ENCODE results near the gene WNT3. TPM values are rescaled to one million over a fixed set of nuclear protein-coding genes. Genes with fewer than 3 reads are reported as not detected.

Gene WNT3
- total and polyA plus RNA-seq, 2 experiments from 2014 or later, result 2.7 to 3.4 TPM

- H3F3A ChIP-seq (replicated peaks; ENCODE audit: low read depth), result peaks cover 28% of the 10 kb centered on the region
- peak; percentile 0; the same call in 1 of the 3 replicates for ATAC-seq
- H3K4me3 Mint-ChIP-seq, result peak overlapping the region; percentile 73
- no peaks in the 10 kb centered on the region for H3K9me2 ChIP-seq (ENCODE audit: insufficient read depth)
- no peak overlapping the region for H3K27ac Mint-ChIP-seq
- H3K79me2 ChIP-seq (replicated peaks; ENCODE audit: insufficient read depth), result no peaks in the 10 kb centered on the region
- H3K4me1 ChIP-seq (ENCODE audit: insufficient read depth), result peaks cover 35% of the 10 kb centered on the region
- no peaks in the 10 kb centered on the region for H3K9me3 Mint-ChIP-seq
- H3K27ac ChIP-seq (ENCODE audit: low read depth), result no peak overlapping the region
- peak overlapping the region; percentile 94 for H3K4me2 ChIP-seq
- peak overlapping the region; percentile 67; the same call in 1 of the 2 replicates for H2AFZ ChIP-seq
- peak; percentile 34 for DNase-seq (ENCODE audit: low spot score)
- peak overlapping the region; percentile 79 for H3K4me3 ChIP-seq
- TF ChIP-seq NANOG (IDR thresholded peaks at IDR 0.05; ENCODE audit: borderline replicate concordance), result no peak
- no peak for TF ChIP-seq REST (IDR thresholded peaks at IDR 0.05; ENCODE audit: unreplicated experiment)
- no peak for TF ChIP-seq STAT1 (IDR thresholded peaks at IDR 0.05; ENCODE audit: unreplicated experiment)
- H3K27me3 ChIP-seq (ENCODE audit: insufficient read depth), result peaks cover 84% of the 10 kb centered on the region
- H3K27me3 Mint-ChIP-seq (ENCODE audit: insufficient read depth, low read depth, poor library complexity), result peaks cover 80% of the 10 kb centered on the region
- no peaks in the 10 kb centered on the region for H3K36me3 Mint-ChIP-seq (ENCODE audit: low read depth)
- H4K20me1 ChIP-seq (replicated peaks; ENCODE audit: insufficient read depth), result no peaks in the 10 kb centered on the region
- no peaks in the 10 kb centered on the region for H3K36me3 ChIP-seq (ENCODE audit: insufficient read depth)
- H3K4me1 Mint-ChIP-seq, result peaks cover 41% of the 10 kb centered on the region
Observed at GRCh38 chr17:46820592-46821450, 2.3 kb upstream of the WNT3 start.

GRCh38 chr17:46819906-46820351 lies 1.4 kb upstream of the WNT3 start:
- H3F3A ChIP-seq (replicated peaks; ENCODE audit: low read depth), result peaks cover 28% of the 10 kb centered on the region
- H3K4me2 ChIP-seq, result peak overlapping the region; percentile 94
- ATAC-seq (peak; percentile 3), DNase-seq (ENCODE audit: low spot score) (peak; percentile 50)
- H3K36me3 ChIP-seq (ENCODE audit: insufficient read depth), result no peaks in the 10 kb centered on the region
- peaks cover 39% of the 10 kb centered on the region for H3K4me1 ChIP-seq (ENCODE audit: insufficient read depth)
- H2AFZ ChIP-seq, result peak overlapping the region; percentile 94
- no peaks in the 10 kb centered on the region for H4K20me1 ChIP-seq (replicated peaks; ENCODE audit: insufficient read depth)
- H3K4me3 ChIP-seq, result peak overlapping the region; percentile 79
- Mint-ChIP-seq H3K9me3 (no peaks in the 10 kb centered on the region), H3K27ac (no peak overlapping the region; the same call in 1 of the 2 replicates), H3K36me3 (ENCODE audit: low read depth) (no peaks in the 10 kb centered on the region), H3K4me1 (peaks cover 49% of the 10 kb centered on the region), H3K4me3 (peak overlapping the region; percentile 73), H3K27me3 (ENCODE audit: insufficient read depth, low read depth, poor library complexity) (peaks cover 83% of the 10 kb centered on the region)
- H3K9me2 ChIP-seq (ENCODE audit: insufficient read depth), result no peaks in the 10 kb centered on the region
- no peaks in the 10 kb centered on the region for H3K79me2 ChIP-seq (replicated peaks; ENCODE audit: insufficient read depth)
- H3K27me3 ChIP-seq (ENCODE audit: insufficient read depth), result peaks cover 93% of the 10 kb centered on the region
- H3K27ac ChIP-seq (ENCODE audit: low read depth), result no peak overlapping the region
- TF ChIP-seq STAT1 (IDR thresholded peaks at IDR 0.05; ENCODE audit: unreplicated experiment), result no peak
- TF ChIP-seq REST (IDR thresholded peaks at IDR 0.05; ENCODE audit: unreplicated experiment), result no peak
- peak; percentile 85 for TF ChIP-seq EZH2 (IDR thresholded peaks at IDR 0.05; ENCODE audit: low read depth, unreplicated experiment)
- no peak for TF ChIP-seq ZNF462 (CRISPR knock-in tag; IDR thresholded peaks at IDR 0.05)
